ENCODE measurements around the gene TULP4. TPM values are rescaled to one million over a fixed set of nuclear protein-coding genes. Genes with fewer than 3 reads are reported as not detected.

TULP4 gene
- total and polyA plus RNA-seq, 2 of the 8 experiments (the other 6 are each of a cell fraction or from before 2014, with no cell fraction given) = 7.7 to 51.6 TPM

DNA sequence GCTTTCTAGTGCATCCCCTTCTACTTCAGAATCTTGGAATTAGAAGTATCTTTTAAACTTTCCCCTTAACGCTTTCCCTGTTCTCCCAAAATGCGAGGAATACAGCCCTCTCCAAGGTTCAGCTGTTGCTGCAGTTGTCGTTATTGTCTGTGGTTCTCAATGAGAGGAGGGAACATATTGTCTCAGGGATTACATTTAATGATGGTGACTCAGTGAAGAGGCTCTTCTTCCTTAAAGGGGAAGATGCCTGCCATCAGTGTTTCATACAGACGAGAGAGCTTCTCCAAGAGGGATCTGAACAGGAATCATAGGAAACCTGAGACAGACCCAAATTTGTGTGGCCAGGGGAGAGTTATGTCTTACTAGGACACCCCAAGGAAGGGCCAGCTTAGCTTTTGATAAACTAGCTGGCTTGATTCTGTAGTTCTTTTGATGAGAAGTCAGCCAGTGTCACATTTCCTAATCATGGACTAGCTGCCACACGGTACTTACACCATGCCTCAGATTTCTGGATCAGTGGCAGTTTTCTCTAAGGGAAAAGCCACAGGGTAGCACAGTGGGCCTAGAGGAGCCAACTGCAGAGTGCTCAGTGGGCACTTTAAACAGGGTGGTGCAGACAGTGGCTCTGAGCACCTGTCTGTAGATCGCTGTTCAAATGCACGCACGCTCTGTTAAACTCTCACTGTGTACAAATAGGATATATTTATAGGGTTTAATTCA is 187.9 kb downstream of the TULP4 start (continued):
- no peak for TF ChIP-seq SP4 (IDR thresholded peaks at IDR 0.05; ENCODE audit: low read length)
